Gastroesophageal sphincter (tissue), 3 donors: ENCODE measurements around the gene PAK2.

Experiments
- CTCF ChIP-seq, 4 experiments: fragments of 200-600 bp in 2 of 4; fragments of 450-650 bp in 2 of 4; sonication (generic) in 1 of 4; IDR thresholded peaks; one replicate each; pipeline ENCODE4 v1.5.1; 2017 to 2019; ENCODE audit warnings: antibody characterized with exemption in 4 of 4, mild to moderate bottlenecking in 2 of 4, moderate library complexity in 2 of 4
- EP300 ChIP-seq: sonication (generic); formaldehyde crosslinking; IDR thresholded peaks from one replicate; pipeline ENCODE4 v1.6.1; 2017; ENCODE audit warnings: antibody characterized with exemption, mild to moderate bottlenecking
- POLR2A ChIP-seq, 2 donors: fragments of 450-650 bp; IDR thresholded peaks; one replicate each; pipeline ENCODE4 v1.6.1; 2017; ENCODE audit warnings: antibody characterized with exemption in 2 of 2, mild to moderate bottlenecking in 2 of 2, moderate library complexity in 1 of 2
- POLR2AphosphoS5 ChIP-seq: sonication (generic); formaldehyde crosslinking; IDR thresholded peaks from one replicate; pipeline ENCODE4 v1.6.1; 2017; ENCODE audit warnings: antibody characterized with exemption

- no peak for TF ChIP-seq CTCF (IDR thresholded peaks at IDR 0.05)
- TF ChIP-seq POLR2AphosphoS5: no peak
- TF ChIP-seq EP300: no peak
- no peak for TF ChIP-seq POLR2A (IDR thresholded peaks at IDR 0.05)
Measured at GRCh38 chr3:196754091-196754981, 14.7 kb downstream of the PAK2 start.
